Heart left ventricle (tissue), 16 donors: ENCODE data around the gene ZBTB7C. TPM values are rescaled to one million over a fixed set of nuclear protein-coding genes. Genes with fewer than 3 reads are reported as not detected.

Experiments
- ATAC-seq, 4 donors: fragments of 200-7000 bp; cut with Tn5 transposase; one replicate each; pipeline ENCODE4 v1.9.1; 2020 to 2022; ENCODE audit warnings: moderate library complexity in 4 of 4, mild to moderate bottlenecking in 3 of 4, moderate number of reproducible peaks in 1 of 4
- DNase-seq, 5 donors: peaks; one replicate each; pipeline ENCODE4 v3.0.0-alpha.2; 2020
- H3K27ac ChIP-seq, 12 donors: fragments of 200-600 bp; sonication (generic) in 4 of 12; one replicate each; pipeline versions ENCODE4 v1.5.0 to v1.8.0; 2016 to 2022; ENCODE audit warnings: mild to moderate bottlenecking in 2 of 12
- H3K27me3 ChIP-seq, 9 donors: fragments of 200-600 bp; sonication (generic) in 2 of 9; one replicate each; pipeline versions ENCODE4 v1.5.1 to v1.8.0; 2016 to 2022; ENCODE audit warnings: mild to moderate bottlenecking in 3 of 9
- H3K36me3 ChIP-seq, 9 donors: fragments of 200-600 bp; sonication (generic) in 2 of 9; one replicate each; pipeline versions ENCODE4 v1.5.0 to v1.8.0; 2018 to 2022; ENCODE audit warnings: mild to moderate bottlenecking in 2 of 9
- H3K4me1 ChIP-seq, 12 donors: fragments of 200-600 bp; sonication (generic) in 4 of 12; one replicate each; pipeline versions ENCODE4 v1.5.0 to v1.8.0; 2016 to 2022; ENCODE audit warnings: mild to moderate bottlenecking in 3 of 12
- H3K4me3 ChIP-seq, 12 donors: fragments of 200-600 bp; sonication (generic) in 4 of 12; one replicate each; pipeline versions ENCODE4 v1.5.0 to v1.8.0; 2017 to 2022; ENCODE audit warnings: mild to moderate bottlenecking in 9 of 12, moderate library complexity in 4 of 12
- H3K9me3 ChIP-seq, 12 donors: fragments of 200-600 bp; sonication (generic) in 4 of 12; one replicate each; pipeline versions ENCODE4 v1.5.0 to v1.8.0; 2016 to 2022; ENCODE audit warnings: mild to moderate bottlenecking in 1 of 12
- CTCF ChIP-seq, 12 donors: fragments of 200-600 bp; sonication (generic) in 4 of 12; IDR thresholded peaks; one replicate each; pipeline versions ENCODE4 v1.5.0 to v1.8.0; 2018 to 2022; ENCODE audit warnings: antibody characterized with exemption in 12 of 12, mild to moderate bottlenecking in 5 of 12
- POLR2A ChIP-seq, 2 donors: fragments of 450-650 bp; IDR thresholded peaks; one replicate each; pipeline ENCODE4 v1.6.1; 2017; ENCODE audit warnings: antibody characterized with exemption in 2 of 2, mild to moderate bottlenecking in 2 of 2, moderate library complexity in 2 of 2
- WGBS, 4 donors: extraction: QIAGEN DNeasy Blood & Tissue Kit in 2 of 4; methylation state at CpG; one replicate each; pipeline versions ENCODE4 v1.1.5 to v1.1.7; 2013 to 2018; 5-methylcytosine and 5-hydroxymethylcytosine counted together
- intact Hi-C, 10 donors: fragments of 100-400 bp; cut with DNase I; formaldehyde crosslinking; loops; one replicate each; pipeline versions ENCODE4 v1.11.1 to v1.14.2; 2022
- polyA plus RNA-seq, 2 donors: library from polyadenylated mRNA; stranded (reverse); fragments of 200-250 nt; gene quantifications; one replicate each; pipeline ENCODE4 v1.2.3, GENCODE V29; 2013
- total RNA-seq, 9 donors: library from RNA; depleted of rRNA in 2 of 9; stranded (reverse); fragments of >200 nt in 2 of 9; fragmentation: NEBNext Ultra II Directional in 3 of 9; extraction: Animal tissue kit (Norgen Biotek cat#: 25700) in 3 of 9; gene quantifications; one replicate each; pipeline versions ENCODE4 v1.1.0 to v1.2.4, GENCODE V29; 2016 to 2023
- donor health status: ischemic (EF 13 %, LVEDD 7.1; RV severe dilation, severe dysfunction).
- donor health status: healthy with polysubstance abuse.
- donor health status: DM: no; HTN: yes; CAD: no.
- donor health status: DM: no; HTN: no; CAD: no.
- donor health status: ischemic (EF 25% LVEDD 6.9; RV normal size, moderate dysfunction).
- donor health status: ischemic (EF 25% LVEDD 5.7; RV mildly dilated, moderate dysfunction).
- donor health status: healthy.
- donor health status: DM: yes; HTN: yes; CAD: no.
- donor health status: ischemic (EF 35%, LVEDD 5.7; RV mildly dilated, moderate dysfunction).
- donor health status: nonischemic (EF 11% LVEDD 7.7; RV severe dilation, severe dysfunction).
- donor health status: DM: yes; HTN: yes; CAD: no.
- donor health status: PGD.
- donor health status: ischemic (EF 29% LVEDD 5.4; RV normal size, mild dysfunction).
- donor health status: nonischemic (EF 23%, LVEDD 6.1; RV moderate dilation, normal function).

The ZBTB7C gene
- total and polyA plus RNA-seq, 11 donors = 0.68 to 7.5 (median 2.3) TPM

- Histone ChIP-seq H3K4me1 (peaks cover 0 to 14% (median 6%) of the 10 kb centered on the region in 12 donors), H3K27me3 (peaks cover 0 to 23% (median 0%) of the 10 kb centered on the region in 9 donors), H3K27ac (no peak overlapping the region), H3K9me3 (no peaks in the 10 kb centered on the region), H3K4me3 (no peak overlapping the region), H3K36me3 (no peaks in the 10 kb centered on the region)
- WGBS, 4 donors = 48 to 64% (median 51%) methylated on average over 6 to 9 of the region's 9 CpGs
- ATAC-seq (peak; percentile 58 to 72 (median 64)), DNase-seq (no peak)
- no peak for TF ChIP-seq CTCF (IDR thresholded peaks at IDR 0.05)
- TF ChIP-seq POLR2A (IDR thresholded peaks at IDR 0.05) = no peak
- intact Hi-C loops = no loop called here
Measured at GRCh38 chr18:48418539-48419276, 9.5 kb upstream of the ZBTB7C start.

- Histone ChIP-seq H3K27me3 (peaks cover 0 to 19% (median 0%) of the 10 kb centered on the region in 9 donors), H3K4me3 (no peak overlapping the region), H3K36me3 (no peaks in the 10 kb centered on the region), H3K4me1 (peaks cover 0 to 13% (median 6%) of the 10 kb centered on the region in 12 donors), H3K27ac (no peak overlapping the region), H3K9me3 (no peaks in the 10 kb centered on the region)
- intact Hi-C loops = no loop called here
- 85 to 90% (median 87%) methylated on average over 4 of the region's 4 CpGs for WGBS, 4 donors
- no peak for ATAC-seq
- DNase-seq = no peak
- no peak for TF ChIP-seq CTCF (IDR thresholded peaks at IDR 0.05)
- no peak for TF ChIP-seq POLR2A (IDR thresholded peaks at IDR 0.05)
Measured at GRCh38 chr18:48417985-48418384, 8.8 kb upstream of the ZBTB7C start.

- no peak overlapping the region for H3K27ac ChIP-seq
- no peaks in the 10 kb centered on the region for H3K9me3 ChIP-seq
- peaks cover 0 to 40% (median 0%) of the 10 kb centered on the region in 9 donors for H3K27me3 ChIP-seq
- WGBS, 4 donors = 91 to 96% (median 92%) methylated on average over 3 of the region's 3 CpGs
- H3K4me3 ChIP-seq = no peak overlapping the region
- H3K36me3 ChIP-seq = no peaks in the 10 kb centered on the region
- DNase-seq (no peak), ATAC-seq (no peak)
- peaks cover 0 to 16% (median 8%) of the 10 kb centered on the region in 12 donors for H3K4me1 ChIP-seq
- TF ChIP-seq POLR2A (IDR thresholded peaks at IDR 0.05) = no peak
- no peak for TF ChIP-seq CTCF (IDR thresholded peaks at IDR 0.05)
- intact Hi-C loops = loop anchor here in 3 of 10 donors (5.0 kb wide), 3 partner anchors 34 to 376 kb away; no protein-coding TSS in a partner anchor
Measured at GRCh38 chr18:48413342-48413741, 4.2 kb upstream of the ZBTB7C start.

GRCh38 chr18:48412339-48412929 lies 3.3 kb upstream of the ZBTB7C start:
- no peaks in the 10 kb centered on the region for H3K9me3 ChIP-seq
- 13 to 20% (median 16%) methylated on average over 7 of the region's 7 CpGs for WGBS, 4 donors

More at GRCh38 chr18:48412339-48412929, 3.3 kb upstream of the ZBTB7C start:
- Histone ChIP-seq H3K27ac (no peak overlapping the region), H3K4me3 (no peak overlapping the region), H3K36me3 (no peaks in the 10 kb centered on the region), H3K27me3 (peaks cover 0 to 49% (median 5%) of the 10 kb centered on the region in 9 donors), H3K4me1 (peaks cover 0 to 19% (median 12%) of the 10 kb centered on the region in 12 donors)
- TF ChIP-seq POLR2A (IDR thresholded peaks at IDR 0.05) (no peak), CTCF (IDR thresholded peaks at IDR 0.05) (peak; percentile 42 to 79 (median 62))
- no peak for ATAC-seq
- no peak for DNase-seq
- intact Hi-C loops = loop anchor here in 3 of 10 donors (5.0 kb wide), 3 partner anchors 35 to 375 kb away; no protein-coding TSS in a partner anchor
